Measurements from ENCODE around the gene BCDIN3D.
A peak's percentile ranks its signal among the peaks of the same experiment; 100 is the strongest.
"Not testable (repeated sequence)": the region's sequence is repeated elsewhere in the genome, so short reads cannot be mapped to it uniquely, and the experiment has no call there.

Gene BCDIN3D

DNA sequence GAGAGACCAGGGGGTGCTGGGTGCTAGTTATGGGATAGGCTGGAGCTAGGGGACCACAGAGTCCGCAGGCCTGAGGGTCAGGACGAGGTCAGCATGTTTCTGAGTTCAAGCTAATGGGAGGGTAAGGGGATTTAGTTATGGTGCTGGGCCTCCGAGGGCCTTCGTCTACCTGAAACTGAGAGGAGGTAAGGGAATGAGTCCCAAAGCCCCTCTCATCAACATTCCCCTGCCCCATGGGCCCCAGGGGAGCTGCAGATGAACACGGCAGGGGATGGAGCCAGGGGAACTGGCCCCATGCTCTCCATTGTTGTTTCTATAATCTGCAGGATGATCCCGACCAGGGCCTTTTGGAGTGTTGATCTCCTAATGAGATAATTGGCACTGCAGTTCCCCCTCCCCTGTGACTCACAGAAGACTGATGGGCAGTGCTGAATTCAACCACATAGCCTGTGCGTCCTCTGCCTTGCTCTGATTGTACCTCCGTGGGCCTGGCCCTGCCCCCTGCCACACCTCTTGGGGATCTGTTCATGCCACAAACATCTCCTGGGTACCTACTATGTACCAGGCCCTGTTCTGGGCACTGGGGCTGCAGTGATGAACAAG lies 39.4 kb upstream of the BCDIN3D start:
- Mint-ChIP-seq H3K4me3 (no peak overlapping the region), H3K4me1 (ENCODE audit: low read depth) (no peaks in the 10 kb centered on the region), H3K27me3 (peaks cover 5% of the 10 kb centered on the region), H3K9me3 (peaks cover 12% of the 10 kb centered on the region), H3K27ac (no peak overlapping the region), H3K36me3 (ENCODE audit: low read depth) (no peaks in the 10 kb centered on the region)
- DNase-seq: no peak

DNA sequence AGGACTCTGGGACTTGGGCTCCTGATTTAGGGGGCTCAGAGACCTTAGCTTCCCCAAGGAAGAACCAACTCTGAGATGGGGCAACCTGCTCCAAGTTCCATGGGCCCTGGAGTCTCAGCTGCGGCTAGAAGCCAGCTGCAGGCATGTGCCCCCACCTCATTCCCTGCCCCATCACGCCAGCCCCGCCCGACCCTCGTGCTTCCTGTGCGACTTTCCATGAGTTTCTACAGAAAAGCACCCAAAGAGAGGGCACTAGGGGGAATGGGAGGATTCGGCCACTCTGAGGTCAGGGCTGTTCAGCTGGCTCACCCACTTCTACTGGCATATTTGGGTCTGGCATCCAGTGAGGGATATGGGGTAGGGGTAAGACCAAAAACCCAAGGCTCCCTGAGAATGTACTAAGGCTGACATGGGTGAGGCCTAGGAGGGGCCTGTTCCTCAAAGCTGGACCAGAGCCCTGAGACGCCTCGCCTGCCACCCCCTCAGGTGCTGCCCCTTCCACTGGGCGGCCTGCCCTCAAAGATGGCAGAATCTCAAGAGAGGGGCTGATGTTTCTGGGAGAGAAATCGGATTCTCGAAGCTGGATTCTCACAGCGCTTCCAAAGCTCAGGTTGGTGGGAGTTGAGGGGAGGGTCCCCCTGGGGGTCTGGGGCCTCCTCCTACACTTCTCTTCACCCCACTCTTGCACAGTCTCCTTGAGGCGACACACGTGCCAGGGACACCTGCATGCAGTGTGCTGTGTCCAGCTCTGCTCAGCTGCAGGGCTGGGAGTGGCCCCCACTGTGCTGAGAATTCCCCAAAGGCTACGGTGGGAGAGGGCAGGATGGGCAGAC lies 38.7 kb upstream of the BCDIN3D start:
- Mint-ChIP-seq H3K36me3 (ENCODE audit: low read depth) (no peaks in the 10 kb centered on the region), H3K27ac (no peak overlapping the region), H3K27me3 (no peaks in the 10 kb centered on the region), H3K4me1 (ENCODE audit: low read depth) (no peaks in the 10 kb centered on the region), H3K4me3 (no peak overlapping the region), H3K9me3 (peaks cover 12% of the 10 kb centered on the region)
- no peak for DNase-seq

DNA sequence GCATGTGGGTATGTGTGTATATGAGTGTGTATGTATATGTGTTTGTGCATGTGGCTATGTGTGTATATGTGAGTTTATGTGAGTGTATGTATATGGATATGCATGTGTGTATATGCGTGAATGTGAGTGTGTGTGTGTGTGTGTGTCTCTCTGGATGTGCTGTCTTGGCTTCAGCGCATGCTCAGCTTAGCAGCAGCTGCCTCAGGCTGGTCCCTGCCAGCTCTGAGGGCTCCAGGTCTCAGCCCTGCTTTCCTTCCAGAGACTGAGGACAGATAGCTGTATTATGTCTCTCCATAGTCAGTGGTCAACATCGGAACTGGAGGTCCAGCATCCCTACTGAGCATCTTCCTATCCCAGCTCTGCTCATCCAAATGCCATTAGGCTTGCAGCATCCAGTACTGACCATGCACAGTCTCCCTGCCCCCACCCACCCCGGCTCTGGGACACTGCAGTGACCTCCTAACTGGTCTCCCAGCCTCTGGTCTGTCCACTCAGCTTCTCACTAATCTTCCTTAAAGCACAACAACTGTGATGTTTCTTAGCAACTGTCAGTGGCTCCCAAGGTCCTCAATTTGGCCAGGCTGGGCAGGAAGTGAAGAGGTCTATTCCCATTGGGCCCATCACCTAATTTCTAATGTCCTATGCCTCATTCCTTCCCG lies 38.0 kb upstream of the BCDIN3D start:
- DNase-seq: no peak
- H3K9me3 Mint-ChIP-seq: peaks cover 12% of the 10 kb centered on the region
- no peaks in the 10 kb centered on the region for H3K36me3 Mint-ChIP-seq (ENCODE audit: low read depth)
- no peak overlapping the region for H3K4me3 Mint-ChIP-seq
- no peaks in the 10 kb centered on the region for H3K27me3 Mint-ChIP-seq
- no peaks in the 10 kb centered on the region for H3K4me1 Mint-ChIP-seq (ENCODE audit: low read depth)
- H3K27ac Mint-ChIP-seq: no peak overlapping the region

DNA sequence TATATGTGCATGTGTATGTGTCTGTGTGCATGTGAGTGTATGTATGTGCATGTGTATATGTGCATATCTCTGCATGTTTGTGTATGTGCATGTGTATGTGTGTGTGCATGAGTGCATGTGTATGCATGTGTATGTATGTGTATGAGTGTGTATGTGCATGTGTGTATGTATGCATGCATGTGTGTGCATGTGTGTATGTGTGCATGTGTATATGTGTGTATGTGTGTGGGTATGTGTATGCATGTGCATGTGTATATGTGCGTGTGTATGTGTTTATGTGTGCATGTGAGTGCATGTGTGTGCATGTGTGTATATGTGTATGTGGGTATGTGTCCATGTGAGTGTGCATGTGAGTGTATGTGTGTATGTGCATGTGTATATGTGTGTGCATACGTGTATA lies 36.2 kb upstream of the BCDIN3D start:
- H3K36me3 Mint-ChIP-seq (ENCODE audit: low read depth); DNase-seq; H3K4me3 Mint-ChIP-seq; H3K4me1 Mint-ChIP-seq (ENCODE audit: low read depth); H3K27ac Mint-ChIP-seq; H3K27me3 Mint-ChIP-seq: not testable (repeated sequence)
- peaks cover 12% of the 10 kb centered on the region for H3K9me3 Mint-ChIP-seq

DNA sequence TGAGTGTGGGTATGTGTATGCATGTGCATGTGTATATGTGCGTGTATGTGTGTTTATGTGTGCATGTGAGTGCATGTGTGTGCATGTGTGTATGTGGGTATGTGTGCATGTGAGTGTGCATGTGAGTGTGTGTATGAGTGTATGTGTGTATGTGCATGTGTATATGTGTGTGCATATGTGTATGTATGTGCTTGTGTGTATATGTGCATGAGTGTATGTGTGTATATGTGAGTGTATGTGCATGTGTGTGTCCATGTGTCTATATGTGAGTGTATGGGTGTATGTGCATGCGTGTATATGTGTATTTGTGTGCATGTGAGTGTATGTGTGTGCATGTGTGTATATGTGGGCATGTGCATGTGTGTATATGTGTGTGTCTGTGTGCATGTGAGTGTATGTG lies 35.1 kb upstream of the BCDIN3D start:
- Mint-ChIP-seq H3K36me3 (ENCODE audit: low read depth) (no peaks in the 10 kb centered on the region), H3K9me3 (peaks cover 12% of the 10 kb centered on the region), H3K4me3 (no peak overlapping the region), H3K4me1 (ENCODE audit: low read depth) (no peaks in the 10 kb centered on the region), H3K27ac (no peak overlapping the region), H3K27me3 (no peaks in the 10 kb centered on the region)
- DNase-seq: no peak

DNA sequence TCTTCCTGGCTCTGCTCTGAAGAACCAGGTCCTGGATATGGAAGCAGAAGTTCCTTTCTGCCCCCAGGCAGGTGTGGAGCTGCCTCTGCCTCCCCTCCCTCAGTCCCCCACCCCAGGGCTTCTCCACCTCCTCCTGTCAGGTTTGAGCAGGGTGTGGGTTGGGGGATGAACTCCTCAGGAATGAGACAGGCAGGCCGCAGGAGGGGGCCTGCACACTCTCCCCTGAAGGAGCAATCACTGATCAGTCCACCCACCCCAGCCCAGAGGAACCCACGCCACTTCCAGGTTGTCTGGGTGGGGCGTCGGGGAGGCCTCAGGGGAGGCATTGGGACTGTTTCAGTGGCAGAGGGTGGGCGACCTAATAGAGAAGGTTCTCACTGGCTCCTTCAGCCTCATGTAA lies 34.2 kb upstream of the BCDIN3D start:
- no peaks in the 10 kb centered on the region for H3K4me1 Mint-ChIP-seq (ENCODE audit: low read depth)

DNA sequence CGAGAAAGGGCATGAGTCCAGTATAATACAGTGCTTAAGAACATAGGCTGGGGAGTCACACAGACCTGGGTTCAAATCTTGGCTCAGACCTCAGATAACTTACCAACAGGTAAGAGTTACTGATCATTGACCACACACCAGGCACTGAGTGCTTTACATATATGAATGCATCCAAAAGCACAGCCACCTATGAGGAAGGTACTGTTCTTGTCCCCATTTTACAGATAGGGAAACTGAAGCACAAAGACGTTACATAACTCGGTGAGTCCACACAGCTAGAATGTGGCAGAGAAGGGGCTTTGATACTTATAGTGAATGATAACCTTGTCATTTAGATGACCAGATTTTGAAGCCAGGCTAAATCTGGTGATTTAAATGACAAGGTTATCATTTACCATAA lies 33.2 kb upstream of the BCDIN3D start:
- H3K36me3 Mint-ChIP-seq (ENCODE audit: low read depth): no peaks in the 10 kb centered on the region
- DNase-seq: no peak
- no peak overlapping the region for H3K4me3 Mint-ChIP-seq
- peaks cover 12% of the 10 kb centered on the region for H3K9me3 Mint-ChIP-seq
- no peaks in the 10 kb centered on the region for H3K4me1 Mint-ChIP-seq (ENCODE audit: low read depth)
- H3K27me3 Mint-ChIP-seq: no peaks in the 10 kb centered on the region
- no peak overlapping the region for H3K27ac Mint-ChIP-seq

More for the DNA sequence above, 34.2 kb upstream of the BCDIN3D start:
- H3K27me3 Mint-ChIP-seq: no peaks in the 10 kb centered on the region
- H3K27ac Mint-ChIP-seq: no peak overlapping the region
- H3K9me3 Mint-ChIP-seq: peaks cover 12% of the 10 kb centered on the region
- H3K4me3 Mint-ChIP-seq: no peak overlapping the region
- H3K36me3 Mint-ChIP-seq (ENCODE audit: low read depth): no peaks in the 10 kb centered on the region
- DNase-seq: no peak

DNA sequence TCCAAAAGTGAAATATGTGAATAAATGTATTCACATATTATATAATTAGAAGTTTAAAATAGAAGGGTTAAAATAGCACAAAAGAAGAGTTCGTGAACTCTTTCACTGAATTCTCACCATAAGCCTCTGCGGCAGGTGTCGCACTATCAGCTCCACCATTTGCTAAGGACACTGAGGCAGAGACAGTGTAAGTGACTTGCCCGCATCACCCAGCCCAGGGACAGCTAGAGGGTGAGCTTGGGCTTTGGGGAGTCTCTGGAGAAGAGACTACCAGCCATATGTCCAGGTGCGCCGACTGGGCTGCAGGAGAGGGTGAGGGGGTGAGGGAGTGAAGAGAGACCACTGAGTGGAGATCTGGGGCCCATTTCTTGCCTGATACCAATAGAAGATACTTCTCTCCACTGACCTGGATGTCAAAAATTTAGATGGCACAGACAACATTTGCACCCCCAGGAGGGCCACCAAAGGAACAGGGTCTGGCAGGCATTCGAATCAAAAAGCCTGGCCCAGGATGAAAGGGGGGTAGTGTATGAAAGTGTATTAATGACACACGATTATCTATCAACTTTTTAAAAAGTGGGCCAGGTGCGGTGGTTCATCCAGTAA lies 32.3 kb upstream of the BCDIN3D start:
- no peaks in the 10 kb centered on the region for H3K36me3 Mint-ChIP-seq (ENCODE audit: low read depth)
- peak; percentile 5 for DNase-seq
- H3K27ac Mint-ChIP-seq: no peak overlapping the region
- H3K9me3 Mint-ChIP-seq: peaks cover 11% of the 10 kb centered on the region
- no peak overlapping the region for H3K4me3 Mint-ChIP-seq
- no peaks in the 10 kb centered on the region for H3K4me1 Mint-ChIP-seq (ENCODE audit: low read depth)
- no peaks in the 10 kb centered on the region for H3K27me3 Mint-ChIP-seq

DNA sequence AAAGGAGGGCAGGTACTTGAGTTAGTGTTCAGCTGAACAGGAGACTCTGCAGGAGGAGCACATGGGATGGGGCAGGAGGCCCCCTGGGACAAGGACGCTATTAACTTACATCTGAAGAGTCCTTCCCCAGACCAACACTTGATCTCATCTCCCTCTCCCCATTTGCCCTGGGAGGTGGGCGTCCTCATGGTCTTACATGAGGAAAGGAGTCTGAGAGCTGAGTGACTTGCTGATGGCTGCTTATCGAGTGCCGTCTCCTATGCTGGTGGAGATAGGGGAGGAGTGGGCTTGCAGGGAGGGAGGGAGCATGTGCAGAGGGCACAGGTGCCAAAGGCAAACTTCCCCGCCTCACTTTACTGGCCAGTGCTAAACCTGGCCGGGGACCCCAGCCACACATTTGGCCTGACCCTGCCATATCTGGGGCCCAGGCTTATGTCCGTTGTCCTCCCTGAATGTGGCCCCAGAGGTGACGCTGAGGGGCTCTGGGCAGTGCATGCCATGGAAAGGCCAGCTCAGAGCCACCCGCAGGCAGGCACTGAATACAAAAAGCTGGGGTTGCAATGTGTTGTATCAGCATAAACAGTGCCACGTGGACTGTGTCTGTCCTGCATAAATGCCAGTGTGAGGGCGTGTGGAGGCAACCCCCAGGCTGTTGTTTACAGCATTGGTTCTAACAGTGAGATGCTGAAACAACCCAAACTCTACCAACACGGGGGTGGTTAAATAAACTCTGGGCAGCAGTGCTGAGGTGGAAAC lies 31.4 kb upstream of the BCDIN3D start:
- no peaks in the 10 kb centered on the region for H3K27me3 Mint-ChIP-seq
- no peaks in the 10 kb centered on the region for H3K36me3 Mint-ChIP-seq (ENCODE audit: low read depth)
- H3K9me3 Mint-ChIP-seq: peaks cover 3% of the 10 kb centered on the region
- no peak overlapping the region for H3K4me3 Mint-ChIP-seq
- H3K4me1 Mint-ChIP-seq (ENCODE audit: low read depth): no peaks in the 10 kb centered on the region
- no peak overlapping the region for H3K27ac Mint-ChIP-seq
- DNase-seq: peak; percentile 22

DNA sequence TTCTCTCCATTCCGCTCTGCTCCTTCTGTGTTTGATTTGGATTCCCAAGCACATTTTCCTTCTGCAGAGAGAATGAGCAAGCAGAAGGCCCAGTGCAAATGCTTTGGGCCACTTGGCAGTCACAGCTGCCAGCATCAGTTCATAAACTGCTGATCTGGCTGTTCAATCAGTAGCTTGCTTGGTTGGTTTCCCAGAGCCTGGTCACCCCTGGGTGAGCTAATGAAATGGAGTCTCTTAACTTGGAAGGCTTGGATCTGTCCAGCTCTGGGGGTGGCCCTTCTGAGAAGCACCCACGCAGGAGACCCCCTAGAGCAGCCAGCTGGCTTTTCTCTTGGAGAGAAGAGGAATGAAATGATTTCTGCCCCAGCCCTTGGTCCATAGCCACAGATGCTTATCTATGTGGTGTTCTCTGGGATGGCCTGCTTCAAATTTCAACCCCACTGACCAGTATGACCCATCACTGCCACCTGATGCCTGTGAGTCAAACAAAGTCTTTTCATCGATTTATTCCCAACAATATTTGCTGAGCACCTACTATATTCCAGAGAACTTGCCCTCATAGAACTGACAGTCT lies 30.5 kb upstream of the BCDIN3D start:
- peak; percentile 7 for DNase-seq
- H3K27me3 Mint-ChIP-seq: no peaks in the 10 kb centered on the region
- H3K27ac Mint-ChIP-seq: no peak overlapping the region
- no peak overlapping the region for H3K4me3 Mint-ChIP-seq
- H3K9me3 Mint-ChIP-seq: peaks cover 2% of the 10 kb centered on the region
- H3K36me3 Mint-ChIP-seq (ENCODE audit: low read depth): no peaks in the 10 kb centered on the region
- no peaks in the 10 kb centered on the region for H3K4me1 Mint-ChIP-seq (ENCODE audit: low read depth)

DNA sequence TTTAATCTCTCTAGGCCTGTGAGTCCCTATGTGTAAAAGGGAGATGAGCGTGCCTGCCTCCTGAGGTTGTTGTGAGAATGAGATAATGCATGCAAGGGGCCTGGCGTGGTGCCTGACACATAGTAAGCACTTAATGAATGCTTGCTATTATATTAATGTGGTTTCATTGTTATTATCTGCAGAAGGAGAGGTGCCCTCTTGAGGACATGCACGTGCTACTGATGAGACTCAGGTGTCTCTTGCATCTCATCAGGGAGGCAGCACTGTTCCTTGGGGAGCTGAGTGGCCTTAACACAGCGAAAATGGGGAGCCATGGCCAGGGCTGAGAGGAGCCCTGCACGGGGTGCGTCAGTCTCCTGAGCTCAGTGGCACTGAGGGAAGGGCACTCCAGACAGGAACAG lies 29.9 kb upstream of the BCDIN3D start:
- H3K4me1 Mint-ChIP-seq (ENCODE audit: low read depth): no peaks in the 10 kb centered on the region
- no peak for DNase-seq
- H3K27me3 Mint-ChIP-seq: no peaks in the 10 kb centered on the region
- H3K36me3 Mint-ChIP-seq (ENCODE audit: low read depth): no peaks in the 10 kb centered on the region
- no peak overlapping the region for H3K27ac Mint-ChIP-seq
- H3K9me3 Mint-ChIP-seq: peaks cover 1% of the 10 kb centered on the region
- no peak overlapping the region for H3K4me3 Mint-ChIP-seq

DNA sequence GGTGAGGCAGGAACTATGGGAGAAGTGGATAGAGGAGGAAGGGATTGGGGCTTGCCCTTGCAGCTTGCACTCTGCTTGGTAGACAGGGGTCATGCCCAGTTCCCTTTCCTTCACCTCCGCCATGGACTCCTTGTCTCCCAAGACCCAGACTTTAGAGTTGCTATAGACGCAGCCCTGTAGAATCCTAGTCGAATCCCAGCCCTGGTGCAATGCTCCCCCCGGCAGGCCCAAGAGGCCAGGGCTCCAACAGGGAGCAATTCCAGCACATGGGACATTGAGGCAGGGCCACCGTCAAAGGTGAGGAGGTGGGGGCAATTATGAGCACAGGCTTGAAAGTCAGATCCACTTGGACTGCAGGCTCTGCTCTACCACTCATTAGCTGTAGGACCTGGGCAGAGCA lies 29.5 kb upstream of the BCDIN3D start:
- Mint-ChIP-seq H3K4me1 (ENCODE audit: low read depth) (no peaks in the 10 kb centered on the region), H3K27me3 (no peaks in the 10 kb centered on the region), H3K36me3 (ENCODE audit: low read depth) (no peaks in the 10 kb centered on the region), H3K27ac (no peak overlapping the region), H3K9me3 (no peaks in the 10 kb centered on the region), H3K4me3 (no peak overlapping the region)
- peak; percentile 13 for DNase-seq

DNA sequence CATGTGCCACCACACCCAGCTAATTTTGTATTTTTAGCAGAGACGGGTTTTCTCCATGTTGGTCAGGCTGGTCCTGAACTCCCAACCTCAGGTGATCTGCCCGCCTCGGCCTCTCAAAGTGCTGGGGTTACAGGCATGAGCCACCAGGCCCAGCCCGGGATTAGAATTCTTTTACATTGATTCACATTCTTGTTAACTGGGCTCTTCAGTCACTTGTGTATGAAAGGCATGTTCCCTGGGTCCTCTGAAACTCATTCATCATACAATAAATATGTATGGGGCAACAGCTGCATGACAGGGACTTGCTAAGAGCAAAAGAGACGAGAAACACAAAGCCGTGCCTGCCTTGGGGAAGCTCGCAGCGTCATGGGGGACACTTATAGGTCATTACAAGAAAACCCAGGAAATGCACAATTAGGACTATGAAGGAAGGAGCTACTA lies 28.9 kb upstream of the BCDIN3D start:
- H3K4me1 Mint-ChIP-seq (ENCODE audit: low read depth); H3K4me3 Mint-ChIP-seq; H3K27me3 Mint-ChIP-seq; H3K36me3 Mint-ChIP-seq (ENCODE audit: low read depth); H3K9me3 Mint-ChIP-seq; H3K27ac Mint-ChIP-seq; DNase-seq: not testable (repeated sequence)

DNA sequence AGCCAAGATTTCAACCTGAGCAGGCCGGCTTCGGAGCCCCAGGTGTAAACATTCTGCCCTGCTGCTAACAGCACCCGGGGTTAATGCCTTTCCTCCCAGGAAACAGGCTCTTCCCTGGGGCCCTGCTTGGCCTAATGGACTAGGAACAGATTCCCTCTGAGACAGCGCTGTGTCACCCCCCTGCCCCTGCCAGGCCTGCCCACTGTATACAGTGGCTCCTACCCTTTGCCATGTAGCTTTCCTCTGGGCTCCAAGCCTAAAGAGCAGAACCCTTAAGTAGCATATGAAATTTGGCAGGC lies 28.3 kb upstream of the BCDIN3D start:
- no peak for DNase-seq
- no peaks in the 10 kb centered on the region for H3K4me1 Mint-ChIP-seq (ENCODE audit: low read depth)
- no peaks in the 10 kb centered on the region for H3K36me3 Mint-ChIP-seq (ENCODE audit: low read depth)
- no peak overlapping the region for H3K27ac Mint-ChIP-seq
- H3K9me3 Mint-ChIP-seq: no peaks in the 10 kb centered on the region
- H3K4me3 Mint-ChIP-seq: no peak overlapping the region
- H3K27me3 Mint-ChIP-seq: no peaks in the 10 kb centered on the region

Data from activated T-cell treated with anti-CD3 and anti-CD28 coated beads, Interleukin-2, amount 50 U/mL, for 24 hours (primary cell).